HTERT RPE-1 (cell line): Measurements from ENCODE around the gene COMMD9.

Source experiments
- in situ Hi-C: fragments of 300-500 bp; cut with MboI; formaldehyde crosslinking; loops from 4 replicates; pipeline ENCODE4 v1.14.3; 2020; ENCODE audit warnings: low sequenced_read_pairs

Gene COMMD9

DNA sequence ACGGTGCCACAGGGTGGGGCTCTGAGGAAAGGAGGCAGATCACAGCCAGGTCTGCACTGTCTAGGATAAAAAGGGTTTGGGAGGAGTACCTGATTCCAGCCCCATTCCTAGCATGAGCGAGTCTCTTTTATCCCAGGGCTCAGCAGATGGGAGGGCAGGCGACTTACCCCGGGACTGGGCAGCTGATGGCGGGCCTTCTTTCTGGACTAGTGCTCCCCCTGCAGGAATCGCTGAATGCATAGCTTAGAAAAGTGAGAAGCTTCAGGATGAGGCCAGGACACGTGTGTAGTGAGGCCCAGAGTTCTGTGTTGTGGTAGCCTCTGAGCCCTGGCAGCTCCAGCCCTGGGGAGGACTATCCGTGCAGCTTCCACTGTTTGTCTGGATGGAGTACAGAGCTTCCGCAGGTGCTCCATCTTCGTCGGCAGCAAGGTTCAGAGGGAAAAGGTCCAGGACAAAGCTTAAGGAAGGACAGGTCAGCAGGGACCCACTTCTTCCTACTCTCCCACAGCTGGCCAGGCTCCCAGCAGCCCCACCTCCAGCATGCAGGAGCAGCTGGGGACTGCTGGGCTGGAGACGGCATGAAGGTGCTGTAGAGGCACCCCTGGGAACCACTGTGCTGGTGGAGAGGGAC lies 30.4 kb downstream of the COMMD9 start:
- in situ Hi-C loops, result no loop called here

DNA sequence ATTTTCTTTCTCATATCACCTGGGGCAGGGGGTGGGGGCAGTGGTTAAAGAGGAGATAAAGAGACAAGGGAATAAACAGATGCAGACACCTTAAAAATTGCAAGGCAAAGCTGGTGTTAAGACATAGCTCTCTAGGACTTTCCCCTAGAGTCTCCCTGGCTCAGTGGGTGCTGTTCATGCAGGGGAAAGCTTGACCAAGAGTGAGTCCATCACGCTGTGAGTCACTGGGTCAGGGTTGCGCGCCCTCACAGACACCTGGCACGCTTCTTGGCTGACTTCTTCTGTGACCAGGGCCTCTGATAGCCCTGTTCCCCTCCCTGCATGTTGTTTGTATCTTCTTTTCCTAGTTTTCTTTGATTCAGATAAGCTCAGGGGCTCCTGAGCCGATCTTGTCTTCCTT lies 31.9 kb downstream of the COMMD9 start:
- in situ Hi-C loops, result no loop called here

DNA sequence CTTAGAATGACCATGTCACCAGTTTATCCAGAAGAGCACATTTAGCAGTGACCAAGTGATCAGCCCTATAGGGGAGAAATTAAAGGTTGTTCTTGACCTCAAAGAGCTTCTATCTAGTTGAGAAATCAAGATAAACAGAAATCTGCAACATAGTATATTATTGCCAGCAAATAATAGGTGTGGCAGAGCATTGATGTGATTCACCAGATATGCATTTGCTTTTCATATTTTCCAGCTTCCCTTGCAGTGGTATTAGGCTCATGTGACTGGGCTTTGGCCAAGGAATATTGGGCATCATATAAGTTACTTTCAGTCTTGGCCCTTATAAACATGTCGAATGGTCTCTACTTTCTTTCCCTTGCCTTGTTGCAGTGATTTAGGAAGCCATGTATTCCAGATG lies 34.5 kb downstream of the COMMD9 start:
- in situ Hi-C loops, result no loop called here

DNA sequence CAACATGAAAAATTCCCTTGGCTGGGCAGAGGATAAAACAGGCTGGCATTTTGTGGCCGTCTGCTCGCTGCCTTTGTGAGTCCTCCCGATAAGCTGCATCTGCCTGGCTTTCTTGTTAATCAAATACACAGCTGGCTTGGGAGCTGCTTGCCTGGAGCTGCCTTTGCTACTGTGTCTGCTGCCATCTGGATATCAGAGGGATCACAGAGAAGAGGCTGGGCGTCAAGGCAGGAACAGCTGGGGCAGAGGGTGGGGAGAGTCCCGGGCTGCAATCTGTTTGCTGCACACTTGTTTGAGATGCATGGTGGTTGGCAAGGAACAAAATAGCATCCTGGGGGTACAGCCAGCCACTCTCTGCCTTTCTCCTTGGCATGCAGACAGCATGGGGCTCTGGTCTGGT lies 36.0 kb downstream of the COMMD9 start:
- in situ Hi-C loops, result no loop called here

DNA sequence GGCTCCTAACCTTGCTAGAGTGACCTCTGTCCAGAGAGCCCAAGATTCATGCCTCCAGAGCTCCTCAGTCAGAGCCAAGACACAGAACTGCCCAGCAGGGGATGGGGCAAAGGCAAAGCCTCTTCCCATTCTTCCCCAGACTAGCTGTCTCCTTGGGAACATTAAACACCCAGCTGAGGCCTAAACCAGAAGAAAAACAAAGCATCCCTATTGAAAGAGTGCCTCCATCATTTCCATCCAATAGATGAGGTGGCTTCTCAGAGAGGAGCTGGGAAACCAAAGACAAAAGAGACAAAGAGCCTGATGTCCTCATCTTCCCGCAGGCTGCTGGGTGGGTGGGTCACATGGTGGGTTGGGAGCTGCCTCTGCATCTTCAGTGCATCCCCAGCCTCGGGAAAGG lies 37.4 kb downstream of the COMMD9 start:
- in situ Hi-C loops, result no loop called here

DNA sequence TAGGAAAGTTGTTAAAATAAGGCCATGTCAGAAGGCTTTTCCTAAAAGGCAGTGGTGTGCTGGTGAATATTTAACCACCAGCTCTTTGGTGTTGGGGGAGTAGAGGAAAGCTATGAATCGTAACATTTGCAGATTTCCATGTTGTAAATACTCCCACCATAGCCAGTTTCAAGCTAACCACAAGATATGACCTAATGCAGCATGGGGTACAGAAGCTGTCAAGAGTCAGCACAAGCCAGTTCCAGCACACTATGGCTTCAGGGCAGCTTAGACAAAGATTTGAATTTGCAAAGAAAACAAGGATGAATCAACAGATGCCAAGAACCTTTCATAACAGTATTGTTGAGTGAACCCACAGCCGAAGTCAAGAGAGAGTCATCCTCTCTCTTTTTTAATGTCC lies 40.0 kb downstream of the COMMD9 start:
- in situ Hi-C loops, result no loop called here

DNA sequence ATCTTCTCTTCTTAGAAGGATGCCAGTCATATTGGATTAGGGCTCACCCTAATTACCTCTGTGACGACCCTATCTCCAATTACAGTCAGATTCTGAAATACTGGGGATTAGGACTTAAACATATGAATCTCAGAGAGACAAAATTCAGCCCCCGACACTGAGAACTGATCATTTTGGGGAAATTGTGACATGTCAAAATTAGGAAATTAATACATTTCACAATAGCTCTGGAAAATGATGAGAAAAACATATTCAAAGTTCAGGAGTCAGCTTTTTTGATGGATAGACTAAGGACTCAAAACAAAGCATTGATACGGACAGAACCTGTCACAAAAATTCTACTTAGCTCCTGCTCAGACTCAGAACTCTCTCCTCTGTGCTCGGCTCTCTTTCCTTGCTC lies 40.8 kb downstream of the COMMD9 start:
- in situ Hi-C loops, result no loop called here

DNA sequence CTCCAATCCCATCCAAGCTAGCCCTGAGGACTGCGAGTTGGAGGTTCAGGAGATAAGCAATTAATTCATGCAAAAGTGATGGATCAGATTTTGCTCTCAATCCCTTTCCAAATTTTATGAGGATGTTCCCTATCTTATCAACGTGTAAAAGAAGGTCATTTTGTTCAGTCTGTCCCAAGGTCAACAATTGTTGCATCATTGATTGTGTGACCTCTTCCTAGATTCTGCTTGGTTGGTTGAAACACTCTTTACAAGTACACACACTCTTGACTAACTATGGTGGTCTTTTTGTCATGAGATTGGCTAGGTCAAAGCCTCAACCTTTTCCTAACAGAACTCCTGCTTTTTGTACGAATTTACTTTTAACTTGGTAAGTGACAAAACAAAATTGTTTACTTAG lies 41.7 kb downstream of the COMMD9 start:
- in situ Hi-C loops, result no loop called here

DNA sequence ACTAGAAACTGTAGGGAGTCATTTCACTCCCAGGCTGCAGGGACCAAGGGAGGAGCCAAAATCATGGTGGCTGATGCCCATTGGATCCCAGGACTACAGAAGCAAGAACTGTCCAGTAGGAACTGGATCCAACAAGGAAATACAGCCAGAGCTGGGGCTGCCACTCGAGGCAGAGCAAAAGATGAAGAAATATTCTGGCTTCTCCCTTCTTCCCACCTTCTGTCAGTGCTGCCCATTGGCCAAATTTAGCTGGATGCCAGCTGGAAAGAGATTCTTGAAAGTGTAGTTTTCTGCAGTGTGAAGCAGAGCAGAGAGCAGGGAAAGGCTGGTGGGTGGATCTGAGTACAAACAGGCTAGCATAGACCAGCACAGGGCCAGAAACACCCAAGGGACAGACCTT lies 45.6 kb downstream of the COMMD9 start:
- in situ Hi-C loops, result no loop called here

DNA sequence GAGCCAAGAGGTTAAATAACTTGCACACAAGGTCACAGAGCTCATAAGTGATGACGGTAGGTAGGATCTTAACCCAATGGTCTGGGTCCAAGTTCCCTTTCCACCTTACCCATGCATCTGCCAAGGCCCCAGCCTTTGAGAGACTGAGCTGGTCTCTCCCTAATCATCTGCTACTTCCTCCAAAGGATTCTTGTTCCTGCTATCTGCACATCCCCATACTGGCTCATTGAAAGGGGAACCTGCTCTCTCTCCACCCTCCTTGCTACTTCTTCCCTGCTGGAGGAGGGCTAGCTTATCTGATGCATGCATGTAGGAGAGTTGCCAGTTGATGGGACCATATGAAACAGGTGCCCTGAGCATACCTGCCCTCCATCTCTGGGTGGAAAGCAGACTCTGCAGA lies 47.7 kb downstream of the COMMD9 start:
- in situ Hi-C loops, result no loop called here

DNA sequence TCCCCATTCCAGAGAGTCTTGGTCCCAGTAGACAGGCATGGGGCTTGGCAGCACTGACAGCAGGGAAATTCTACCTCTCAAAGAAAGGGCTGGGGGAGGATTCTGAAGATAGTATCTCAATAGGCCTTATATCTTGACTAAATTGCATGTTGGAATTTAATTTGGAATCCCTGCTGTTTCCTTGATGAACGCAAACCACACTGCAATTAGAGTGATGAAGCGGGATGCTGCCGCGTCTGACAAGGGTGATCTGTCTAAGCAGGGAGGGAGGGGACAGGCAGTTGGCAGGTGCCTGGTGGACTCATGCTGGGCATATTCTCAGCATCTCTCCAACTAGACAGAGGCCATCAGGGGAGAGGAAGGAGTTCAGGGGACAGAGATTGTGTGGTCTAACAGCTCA lies 48.4 kb downstream of the COMMD9 start:
- in situ Hi-C loops, result no loop called here

DNA sequence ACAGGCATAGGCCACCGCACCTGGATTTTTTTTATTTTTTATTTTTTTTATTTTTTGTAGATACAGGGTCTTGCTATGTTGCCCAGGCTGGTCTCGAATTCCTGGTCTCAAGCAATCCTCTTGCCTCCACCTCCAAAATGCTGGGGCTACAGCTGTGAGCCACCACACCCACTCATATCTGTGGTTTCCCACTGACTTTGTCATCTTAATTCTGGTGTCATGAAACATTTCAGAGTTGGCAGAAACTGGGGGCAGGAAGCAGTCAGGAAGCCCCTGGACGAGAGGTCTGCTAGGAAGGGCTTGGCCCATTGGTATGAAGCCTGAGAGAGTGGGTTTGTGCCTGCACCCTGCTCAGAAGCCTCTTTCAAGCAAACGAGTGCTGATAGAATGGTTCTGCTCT lies 49.1 kb downstream of the COMMD9 start:
- in situ Hi-C loops, result no loop called here

DNA sequence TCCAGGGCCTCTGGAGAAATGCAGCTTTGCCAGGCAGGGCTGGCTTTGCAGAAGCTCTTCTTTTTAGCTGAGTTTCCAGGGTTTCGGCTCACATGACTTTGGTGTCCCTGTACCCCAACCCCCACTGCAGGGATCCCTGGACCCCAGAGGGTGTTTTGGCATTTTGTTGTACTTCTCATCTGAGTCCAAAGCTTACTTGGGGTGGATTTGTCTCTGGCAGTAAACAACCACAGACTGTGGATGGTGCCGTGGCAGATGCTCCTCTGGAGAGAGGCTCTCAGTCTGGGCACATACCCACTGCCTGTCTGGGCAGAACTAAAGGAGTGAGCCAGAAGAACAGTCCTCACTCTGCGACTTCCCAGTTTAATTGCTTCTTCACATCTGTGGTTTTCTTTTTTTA lies 49.6 kb downstream of the COMMD9 start:
- in situ Hi-C loops, result no loop called here

DNA sequence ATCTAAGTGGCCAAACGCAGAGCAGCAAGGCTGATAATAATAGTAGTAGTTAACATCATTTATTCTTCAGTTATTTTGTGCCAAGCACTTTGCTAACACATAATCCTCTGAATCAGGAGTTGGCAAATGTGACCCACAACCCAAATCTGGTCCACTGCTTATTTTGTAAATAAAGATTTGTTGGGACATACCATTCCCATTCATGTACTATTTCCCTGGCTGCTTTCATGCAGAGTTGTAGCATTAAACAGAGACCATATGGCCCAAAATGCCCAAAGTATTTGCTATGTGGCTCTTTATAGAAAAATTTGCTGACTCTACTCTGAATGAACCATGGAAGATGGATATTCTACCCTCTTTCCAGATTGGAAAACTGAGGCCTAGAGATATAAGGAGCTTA lies 50.3 kb downstream of the COMMD9 start:
- in situ Hi-C loops, result no loop called here

DNA sequence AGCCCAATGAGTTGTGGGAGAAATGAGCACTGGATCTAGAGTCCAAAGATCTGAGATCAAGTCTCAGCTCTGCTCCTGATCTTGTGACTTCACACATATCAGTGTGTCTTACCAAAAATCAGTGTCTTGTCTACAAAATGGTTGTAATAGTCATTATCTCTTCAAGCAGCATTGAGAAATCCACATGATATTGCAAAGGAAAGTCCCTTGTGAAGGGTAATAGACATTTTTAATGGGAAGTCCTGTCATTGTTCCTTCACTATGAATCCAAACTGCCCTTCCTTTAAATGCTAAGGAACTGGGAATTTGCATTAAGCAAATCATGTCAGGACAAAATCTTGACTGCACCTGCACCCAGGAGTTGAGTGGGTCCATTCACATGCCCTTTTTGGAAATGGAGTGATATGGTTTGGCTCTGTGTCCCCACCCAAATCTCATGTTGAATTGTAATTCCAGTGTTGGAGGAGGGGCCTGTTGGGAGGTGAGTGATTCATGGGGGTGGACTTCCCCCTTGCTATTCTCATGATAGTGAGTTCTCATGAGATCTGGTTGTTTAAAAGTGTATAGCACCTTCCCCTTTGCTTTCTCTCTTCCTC lies 51.1 kb downstream of the COMMD9 start:
- in situ Hi-C loops, result no loop called here

DNA sequence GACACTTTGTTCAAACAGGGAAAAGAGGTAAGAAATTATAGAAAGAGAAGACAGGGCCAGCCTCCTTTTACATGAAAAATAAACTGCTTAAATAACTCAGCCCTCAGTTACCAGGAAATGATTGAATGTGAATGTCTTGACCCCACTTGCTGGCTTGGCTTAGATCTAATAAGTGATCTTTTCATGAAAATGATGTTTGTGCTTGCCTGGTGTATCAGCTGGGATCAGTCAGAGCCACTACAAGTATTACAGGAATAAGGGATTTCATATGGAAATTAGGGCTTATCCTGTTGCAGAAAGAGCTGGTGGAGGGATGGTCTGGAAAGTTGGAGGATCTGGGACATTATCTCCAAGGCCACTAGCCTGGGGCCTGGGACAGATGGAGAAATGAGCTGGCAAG lies 51.8 kb downstream of the COMMD9 start:
- in situ Hi-C loops, result no loop called here

DNA sequence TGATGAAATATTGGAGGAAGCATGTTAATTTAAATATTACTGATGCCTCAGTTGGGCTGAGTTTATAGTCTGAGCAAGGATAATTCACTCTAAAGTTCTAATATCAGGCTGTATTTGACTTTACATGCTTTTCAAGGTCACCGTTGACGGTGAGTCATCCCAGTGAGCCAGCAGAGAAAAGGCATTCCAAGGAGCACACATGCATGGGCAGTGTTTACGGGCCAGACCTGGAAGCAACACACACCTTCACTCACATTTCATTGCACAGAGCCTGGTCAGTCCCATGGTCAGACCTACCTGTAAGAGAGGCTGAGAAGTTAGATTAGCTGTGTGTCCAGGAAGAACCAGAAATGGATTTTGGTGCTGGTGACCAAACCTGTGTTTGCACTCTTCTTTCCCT lies 53.5 kb downstream of the COMMD9 start:
- in situ Hi-C loops, result no loop called here

DNA sequence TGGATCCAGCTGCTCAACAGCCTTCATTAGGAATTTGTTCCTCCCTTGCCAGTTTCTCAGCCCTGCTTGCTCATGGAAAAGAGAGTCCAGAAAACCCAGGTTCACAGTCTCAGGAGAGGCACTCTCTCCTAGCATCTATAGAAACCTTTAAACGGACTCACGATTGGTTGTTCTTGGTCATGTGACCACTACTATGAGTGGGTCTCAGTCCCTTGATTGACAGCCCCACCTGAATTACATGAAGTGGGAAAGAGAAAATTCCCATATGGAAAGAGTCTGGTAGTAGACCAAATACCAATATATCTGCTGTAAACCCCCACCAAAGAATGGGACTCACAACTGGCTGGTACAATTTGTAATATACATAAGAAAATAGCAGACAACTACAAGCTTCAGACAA lies 54.4 kb downstream of the COMMD9 start:
- in situ Hi-C loops, result no loop called here

DNA sequence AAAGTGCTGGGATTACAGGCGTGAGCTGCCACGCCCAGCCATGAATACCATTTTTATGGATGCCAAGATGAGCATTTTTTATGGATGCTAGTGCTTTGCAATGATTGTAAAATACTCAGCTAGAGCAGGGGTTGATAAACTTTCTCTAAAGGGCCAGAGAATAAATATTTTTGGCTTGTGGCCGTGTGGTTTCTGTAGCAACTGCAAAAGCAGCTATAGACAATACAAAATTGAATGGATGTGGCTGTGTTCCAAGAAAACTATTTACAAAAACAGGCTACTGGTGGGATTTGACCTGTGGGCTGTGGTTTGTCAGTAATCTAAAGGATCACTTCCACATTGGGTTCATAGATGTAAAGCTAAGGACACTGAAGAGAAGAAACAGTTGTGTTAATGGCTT lies 56.0 kb downstream of the COMMD9 start:
- in situ Hi-C loops, result no loop called here

DNA sequence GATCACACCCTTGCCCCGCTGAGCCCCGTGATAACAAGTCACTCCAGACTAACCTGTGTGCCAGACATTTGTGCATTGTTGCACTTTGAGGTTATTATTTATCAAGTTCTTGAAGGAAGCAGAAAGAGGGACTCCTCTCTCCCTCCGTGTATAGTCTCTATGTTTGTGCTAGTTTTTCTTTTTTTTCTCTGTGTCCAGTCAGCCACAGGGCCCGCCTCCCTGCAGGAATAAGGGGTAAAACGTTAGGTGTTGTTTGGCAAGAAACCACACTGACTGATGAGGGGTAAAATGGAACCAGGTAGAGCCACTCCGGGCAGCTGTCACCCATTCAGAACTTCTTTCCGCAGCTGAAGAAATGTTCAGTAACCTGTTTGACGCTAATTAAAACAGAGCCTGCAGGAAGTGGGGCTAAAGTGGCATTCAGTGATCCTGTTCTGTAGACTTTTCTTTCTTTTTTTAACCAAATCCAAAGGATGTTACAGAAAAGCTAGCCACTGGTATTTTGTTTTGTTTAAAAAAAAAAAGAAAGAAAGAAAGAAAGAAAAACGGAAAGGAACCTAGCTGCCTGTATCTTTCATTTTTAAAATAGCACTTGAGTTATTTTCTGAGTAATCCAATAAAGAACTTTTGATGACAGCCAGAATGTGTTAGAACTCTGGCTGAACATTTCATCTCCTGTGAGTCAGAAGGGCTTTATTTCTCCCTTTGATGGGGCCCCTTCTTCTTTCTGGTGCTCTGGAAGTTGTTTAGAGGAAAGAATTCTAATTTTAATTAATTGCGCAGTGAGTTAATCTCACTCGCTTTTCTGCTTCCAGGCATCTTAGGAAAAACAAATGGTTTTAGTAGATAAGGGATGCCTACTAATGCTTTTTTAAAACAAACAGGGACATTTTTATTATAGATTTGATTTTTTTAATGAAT lies 58.2 kb downstream of the COMMD9 start:
- in situ Hi-C loops, result no loop called here

DNA sequence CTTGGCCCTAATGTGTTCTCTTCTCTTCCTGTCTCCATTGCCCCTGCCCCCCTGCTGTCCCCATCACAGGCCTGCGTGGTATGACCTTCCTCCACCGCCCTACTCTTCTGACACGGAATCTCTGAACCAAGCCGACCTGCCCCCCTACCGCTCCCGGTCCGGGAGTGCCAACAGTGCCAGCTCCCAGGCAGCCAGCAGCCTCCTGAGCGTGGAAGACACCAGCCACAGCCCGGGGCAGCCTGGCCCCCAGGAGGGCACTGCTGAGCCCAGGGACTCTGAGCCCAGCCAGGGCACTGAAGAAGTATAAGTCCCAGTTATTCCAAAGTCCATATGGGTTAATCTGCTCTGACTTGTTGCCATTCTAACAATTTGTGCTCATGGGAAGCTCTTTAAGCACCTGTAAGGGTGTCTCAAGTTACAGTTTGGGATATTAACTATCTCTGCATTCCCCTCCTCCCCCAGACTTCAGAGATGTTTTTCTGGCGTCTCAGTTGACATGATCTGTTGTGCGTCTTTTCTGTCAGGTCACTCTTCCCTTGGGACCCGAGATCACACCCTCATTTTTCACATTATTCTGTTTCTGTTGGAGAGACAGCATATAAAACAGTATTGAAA lies 60.0 kb downstream of the COMMD9 start:
- in situ Hi-C loops, result no loop called here

DNA sequence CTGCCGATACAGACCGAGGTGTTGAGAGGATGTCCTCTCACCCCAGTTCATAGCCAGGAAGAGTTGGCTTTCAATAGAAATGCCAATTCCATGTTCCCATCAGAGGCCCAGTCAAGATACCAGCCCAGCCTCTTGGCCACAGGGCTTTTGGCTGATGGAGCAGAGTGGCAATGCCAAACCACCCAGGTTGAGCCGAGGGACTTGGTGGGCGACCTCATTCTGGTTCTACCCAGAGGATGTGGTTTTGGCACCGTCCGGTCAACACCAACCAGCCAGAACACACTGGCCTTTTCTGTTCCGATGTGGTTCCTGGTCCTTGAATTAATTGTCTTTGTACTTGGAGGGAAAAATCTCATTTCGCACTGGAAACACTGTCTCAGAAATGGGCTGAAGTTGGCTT lies 60.5 kb downstream of the COMMD9 start:
- in situ Hi-C loops, result no loop called here
